Measurements from ENCODE around the gene RHOXF1. TPM values are rescaled to one million over a fixed set of nuclear protein-coding genes. Genes with fewer than 3 reads are reported as not detected.
"Not testable (repeated sequence)": the region's sequence is repeated elsewhere in the genome, so short reads cannot be mapped to it uniquely, and the experiment has no call there.

RHOXF1 gene
- total RNA-seq, 1 donor from 2014 or later: not detected

DNA sequence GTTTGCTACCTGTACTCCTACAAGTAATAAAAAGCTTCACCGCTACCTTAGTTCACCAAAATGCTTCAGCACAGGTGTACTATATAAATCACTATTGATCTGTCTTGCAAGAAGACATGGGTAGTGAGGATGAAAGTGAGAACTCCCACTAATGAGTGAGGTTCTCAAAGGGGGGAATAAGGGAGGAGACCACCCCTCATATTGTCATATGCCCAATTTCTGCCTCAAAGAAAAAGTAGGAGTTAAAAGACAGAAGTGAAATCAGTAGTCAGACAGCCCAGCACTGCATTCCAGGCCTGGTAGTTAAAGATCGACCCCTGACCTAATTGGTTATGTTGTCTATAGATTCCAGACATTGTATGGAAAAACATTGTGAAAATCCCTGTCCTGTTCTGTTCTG is 14.7 kb downstream of the RHOXF1 start:
- intact Hi-C loops (cut with DNase I): not testable (repeated sequence)

DNA sequence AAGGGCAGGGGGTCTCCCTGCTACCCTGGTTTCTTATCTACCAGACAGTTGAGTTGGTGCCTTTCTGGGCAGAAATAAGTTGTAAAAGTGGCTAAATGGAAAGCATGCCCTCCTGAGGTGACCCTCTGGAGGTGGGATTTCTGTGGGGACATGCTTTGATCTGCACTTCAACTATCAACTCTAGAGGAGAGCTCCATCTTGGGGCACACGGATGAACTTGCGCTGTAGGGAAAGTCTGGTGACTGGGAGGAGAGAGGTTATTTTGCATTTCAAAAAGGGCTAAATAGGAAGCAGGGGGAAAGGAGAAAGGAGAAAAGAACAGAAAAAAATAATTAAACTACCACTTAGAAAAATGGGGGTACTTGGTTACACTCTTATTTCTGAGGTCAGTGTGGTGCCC is 25.5 kb downstream of the RHOXF1 start:
- ATAC-seq (no peak), DNase-seq (ENCODE audit: missing footprints) (no peak)
- intact Hi-C loops (cut with DNase I): no loop called here

More for the DNA sequence above, 14.7 kb downstream of the RHOXF1 start:
- DNase-seq (ENCODE audit: missing footprints); ATAC-seq: not testable (repeated sequence)

GRCh38 chrX:120087289-120088017 is 28.3 kb downstream of the RHOXF1 start:
- ATAC-seq: no peak
- intact Hi-C loops (cut with DNase I): no loop called here
- no peak for DNase-seq (ENCODE audit: missing footprints)

GRCh38 chrX:120085553-120086185 is 30.0 kb downstream of the RHOXF1 start:
- ATAC-seq: peak; percentile 31
- intact Hi-C loops (cut with DNase I); DNase-seq (ENCODE audit: missing footprints): not testable (repeated sequence)

GRCh38 chrX:120077590-120077989 is 38.1 kb downstream of the RHOXF1 start, which contains the start of gene RHOXF2B:
Gene RHOXF2B, minus strand, starts transcription at chrX:120077690. Its CDS starts 138 bp downstream, at chrX:120077552.
- ATAC-seq; intact Hi-C loops (cut with DNase I); DNase-seq (ENCODE audit: missing footprints): not testable (repeated sequence)

DNA sequence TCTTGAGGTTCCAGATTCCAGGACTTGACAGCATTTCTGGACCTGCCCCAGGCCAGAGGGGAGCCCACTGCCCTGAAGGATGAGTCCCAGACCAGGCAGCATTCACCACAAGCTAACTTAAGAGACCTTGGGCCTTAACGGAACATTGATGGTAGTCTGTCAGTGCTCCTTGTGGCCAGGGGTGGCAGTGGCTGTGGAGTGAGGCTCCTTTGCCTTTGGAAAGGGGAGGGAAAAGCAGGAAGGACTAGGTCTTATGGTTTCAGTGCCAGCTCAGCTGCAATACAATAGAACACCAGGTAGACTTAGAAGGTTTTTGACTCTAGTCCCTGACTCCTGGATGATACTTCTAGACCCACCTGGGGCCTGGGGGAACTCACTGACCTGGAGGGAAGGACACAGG is 49.5 kb downstream of the RHOXF1 start:
- DNase-seq (ENCODE audit: missing footprints); intact Hi-C loops (cut with DNase I); ATAC-seq: not testable (repeated sequence)

Other genes starting within 250 kb of the RHOXF1 start
- gene RNF113A, start 244.2 kb downstream of the RHOXF1 start, total RNA-seq: 8.1 TPM
- gene NDUFA1, start 244.1 kb downstream of the RHOXF1 start, total RNA-seq: 683 TPM
- gene AKAP14, start 220.0 kb downstream of the RHOXF1 start, total RNA-seq: not detected
- gene NKAP, start 172.2 kb downstream of the RHOXF1 start, total RNA-seq: 4.7 TPM
- gene RHOXF2B, start 38.2 kb downstream of the RHOXF1 start, total RNA-seq: not detected
- gene RHOXF2, start 42.7 kb upstream of the RHOXF1 start, total RNA-seq: not detected
- 6.8 TPM for gene ZBTB33, start 134.9 kb upstream of the RHOXF1 start, total RNA-seq
- gene TMEM255A, start 195.5 kb upstream of the RHOXF1 start, total RNA-seq: 0.97 TPM
- gene ATP1B4, start 246.2 kb upstream of the RHOXF1 start, total RNA-seq: not detected